ENCODE measurements around the gene KDM5B.
"Not testable (repeated sequence)": the region's sequence is repeated elsewhere in the genome, so short reads cannot be mapped to it uniquely, and the experiment has no call there.

Gene KDM5B

GRCh38 chr1:202800742-202801141 is 7.5 kb downstream of the KDM5B start:
- no peak overlapping the region for H3K4me3 ChIP-seq (ENCODE audit: low read length)
- DNase-seq (ENCODE audit: low read depth) = no peak
- TF ChIP-seq CTCF (conservative IDR thresholded peaks at IDR 0.05; ENCODE audit: low read length) = no peak

GRCh38 chr1:202798792-202799331 is 9.4 kb downstream of the KDM5B start:
- no peak for DNase-seq (ENCODE audit: low read depth)
- H3K4me3 ChIP-seq (ENCODE audit: low read length) = no peak overlapping the region
- TF ChIP-seq CTCF (conservative IDR thresholded peaks at IDR 0.05; ENCODE audit: low read length) = no peak

- no peak for DNase-seq (ENCODE audit: low read depth)
- H3K4me3 ChIP-seq (ENCODE audit: low read length) = no peak overlapping the region
- TF ChIP-seq CTCF (conservative IDR thresholded peaks at IDR 0.05; ENCODE audit: low read length) = no peak
These were observed 10.0 kb downstream of the KDM5B start for GRCh38 chr1:202798260-202798659.

- no peak for TF ChIP-seq CTCF (conservative IDR thresholded peaks at IDR 0.05; ENCODE audit: low read length)
These were observed 11.6 kb downstream of the KDM5B start for GRCh38 chr1:202796670-202797069.

GRCh38 chr1:202794931-202795330 is 13.3 kb downstream of the KDM5B start:
- not testable (repeated sequence) for H3K4me3 ChIP-seq (ENCODE audit: low read length); DNase-seq (ENCODE audit: low read depth)

More at GRCh38 chr1:202796670-202797069, 11.6 kb downstream of the KDM5B start:
- no peak overlapping the region for H3K4me3 ChIP-seq (ENCODE audit: low read length)
- DNase-seq (ENCODE audit: low read depth) = no peak

- no peak for TF ChIP-seq CTCF (conservative IDR thresholded peaks at IDR 0.05; ENCODE audit: low read length)
- no peak for DNase-seq (ENCODE audit: low read depth)
- H3K4me3 ChIP-seq (ENCODE audit: low read length) = no peak overlapping the region
These were observed 14.0 kb downstream of the KDM5B start for GRCh38 chr1:202794051-202794740.

GRCh38 chr1:202791077-202791747 is 17.0 kb downstream of the KDM5B start:
- H3K4me3 ChIP-seq (ENCODE audit: low read length) = no peak overlapping the region

More at GRCh38 chr1:202791077-202791747, 17.0 kb downstream of the KDM5B start:
- DNase-seq (ENCODE audit: low read depth) = no peak
- TF ChIP-seq CTCF (conservative IDR thresholded peaks at IDR 0.05; ENCODE audit: low read length) = no peak

Measured in AG10803 (cell line).